Dermis microvascular lymphatic vessel endothelial cell (primary cell): ENCODE measurements around the gene GTF3C4. TPM values are rescaled to one million over a fixed set of nuclear protein-coding genes. Genes with fewer than 3 reads are reported as not detected.

Source experiments
- DNase-seq, 2 donors: peaks; one replicate each; pipeline versions ENCODE4 v3.0.0 to v3.0.0-alpha.2; 2010; ENCODE audit warnings: low read depth in 2 of 2
- total RNA-seq: library from RNA; depleted of rRNA; stranded (reverse); fragments of >200 nt; gene quantifications from 2 replicates; pipeline ENCODE4 v1.2.1, GENCODE V29; 2014

The GTF3C4 gene
- total RNA-seq, 1 donor from 2014 or later, result 11.7 TPM

GRCh38 chr9:132731230-132731629, 61.0 kb downstream of the GTF3C4 start:
- no peak for DNase-seq

GRCh38 chr9:132732326-132733259, 62.3 kb downstream of the GTF3C4 start:
- DNase-seq, result no peak

GRCh38 chr9:132733260-132733815, 63.1 kb downstream of the GTF3C4 start:
- DNase-seq, result no peak

GRCh38 chr9:132739710-132740310, 69.5 kb downstream of the GTF3C4 start:
- DNase-seq, result no peak

- no peak for DNase-seq
Measured at GRCh38 chr9:132740526-132741309, 70.5 kb downstream of the GTF3C4 start.

- no peak for DNase-seq
Measured at GRCh38 chr9:132742821-132743311, 72.6 kb downstream of the GTF3C4 start.

- no peak for DNase-seq
Measured at GRCh38 chr9:132743931-132744479, 73.7 kb downstream of the GTF3C4 start.

Other genes starting within 250 kb of the GTF3C4 start
- not detected in 2 replicates for gene BARHL1, start 87.9 kb upstream of the GTF3C4 start, total RNA-seq
- 7.2 and 10.1 TPM in 2 replicates for gene DDX31, start 481 bp upstream of the GTF3C4 start, total RNA-seq
- gene AK8, start 207.8 kb downstream of the GTF3C4 start, total RNA-seq, result under 0.01 and 0.13 TPM in 2 replicates
- gene SPACA9, start 208.4 kb downstream of the GTF3C4 start, total RNA-seq, result 1.0 and 1.4 TPM in 2 replicates